OCI-LY3 (cell line): Measurements from ENCODE around the gene RFX3.

ENCODE experiments used
- H2AFZ ChIP-seq: fragments of 200-600, 300-600 bp; shearing (Covaris generic); 2 replicates; pipeline ENCODE4 v1.6.0; 2014; ENCODE audit warnings: antibody characterized with exemption, low read depth, low read length
- H3K27ac ChIP-seq: fragments of 200-600, 300-600 bp; sonication (generic); 2 replicates; pipeline ENCODE4 v1.5.1; 2014; ENCODE audit warnings: mild to moderate bottlenecking, low read length, moderate library complexity, mixed read lengths
- H3K27me3 ChIP-seq: fragments of 200-600, 300-600 bp; sonication (generic); 2 replicates; pipeline ENCODE4 v1.6.1; 2014; ENCODE audit warnings: low read depth, low read length, mixed read lengths
- H3K36me3 ChIP-seq: fragments of 200-600, 300-600 bp; sonication (generic); replicated peaks from 2 replicates; pipeline ENCODE3; 2014; ENCODE audit warnings: low read depth, low read length, mixed read lengths
- H3K4me1 ChIP-seq: fragments of 300-600, 200-600 bp; sonication (generic); 2 replicates; pipeline ENCODE4 v1.6.1; 2014; ENCODE audit warnings: low read length, mixed read lengths
- H3K4me2 ChIP-seq: fragments of 200-600, 300-600 bp; sonication (generic); 2 replicates; pipeline ENCODE4 v1.6.1; 2014; ENCODE audit warnings: low read length, mixed read lengths
- H3K4me3 ChIP-seq: fragments of 300-600, 200-600 bp; sonication (generic); 2 replicates; pipeline ENCODE4 v1.5.1; 2014; ENCODE audit warnings: antibody characterized with exemption, mild to moderate bottlenecking, low read length, moderate library complexity
- H3K79me2 ChIP-seq: fragments of 300-600, 200-600 bp; shearing (Covaris generic); 2 replicates; pipeline ENCODE4 v1.6.1; 2014; ENCODE audit warnings: mild to moderate bottlenecking, low read length, mixed read lengths
- H3K9ac ChIP-seq: fragments of 300-600, 200-600 bp; shearing (Covaris generic); 2 replicates; pipeline ENCODE4 v1.6.0; 2014; ENCODE audit warnings: mild to moderate bottlenecking, low read length, moderate library complexity
- H3K9me3 ChIP-seq: fragments of 200-600, 300-600 bp; shearing (Covaris generic); 2 replicates; pipeline ENCODE4 v1.6.1; 2014; ENCODE audit warnings: low read length, mixed read lengths; ENCODE audit not compliant: insufficient read depth
- H4K20me1 ChIP-seq: fragments of 200-600, 300-600 bp; sonication (generic); 2 replicates; pipeline ENCODE4 v1.6.1; 2016; ENCODE audit warnings: low read length, mixed read lengths; ENCODE audit not compliant: insufficient read depth
- CTCF ChIP-seq: fragments of 200-600, 300-600 bp; sonication (generic); IDR thresholded peaks from 2 replicates; pipeline ENCODE4 v1.5.1; 2014; ENCODE audit warnings: antibody characterized with exemption, low read length, low read depth
- EZH2phosphoT487 ChIP-seq: fragments of 200-600 bp; shearing (Covaris generic); IDR thresholded peaks from 2 replicates; pipeline ENCODE4 v1.6.1; 2018; ENCODE audit warnings: antibody characterized with exemption, mixed run types, low read depth

RFX3 gene

GRCh38 chr9:3240656-3241268 lies 285.0 kb downstream of the RFX3 start:
- Histone ChIP-seq H3K4me3 (peak overlapping the region; percentile 34), H3K36me3 (no peaks in the 10 kb centered on the region), H3K9ac (no peak overlapping the region), H3K27ac (no peak overlapping the region), H3K9me3 (no peaks in the 10 kb centered on the region), H4K20me1 (no peaks in the 10 kb centered on the region), H2AFZ (0 out of 2 replicates have a peak overlapping the region, but pooled peaks have one; percentile 49), H3K4me2 (peak overlapping the region; percentile 47), H3K27me3 (no peaks in the 10 kb centered on the region), H3K4me1 (peaks cover 39% of the 10 kb centered on the region), H3K79me2 (no peaks in the 10 kb centered on the region)
- TF ChIP-seq EZH2phosphoT487 (no peak), CTCF (peak; percentile 87)

- H3K36me3 ChIP-seq = no peaks in the 10 kb centered on the region
- no peak overlapping the region for H2AFZ ChIP-seq
- H3K27me3 ChIP-seq = no peaks in the 10 kb centered on the region
- H3K4me1 ChIP-seq = peaks cover 23% of the 10 kb centered on the region
- H3K79me2 ChIP-seq = no peaks in the 10 kb centered on the region
- no peak overlapping the region for H3K9ac ChIP-seq
- TF ChIP-seq CTCF (no peak), EZH2phosphoT487 (no peak)
- no peak overlapping the region for H3K4me3 ChIP-seq
- H3K27ac ChIP-seq = no peak overlapping the region
- no peaks in the 10 kb centered on the region for H3K9me3 ChIP-seq
- H4K20me1 ChIP-seq = no peaks in the 10 kb centered on the region
- no peak overlapping the region for H3K4me2 ChIP-seq
Measured at GRCh38 chr9:3239240-3239639, 286.6 kb downstream of the RFX3 start.

- no peak overlapping the region for H3K4me3 ChIP-seq
- H3K4me1 ChIP-seq = peaks cover 13% of the 10 kb centered on the region
- H3K9ac ChIP-seq = no peak overlapping the region
- H3K27me3 ChIP-seq = no peaks in the 10 kb centered on the region
- no peak overlapping the region for H2AFZ ChIP-seq
- H3K79me2 ChIP-seq = no peaks in the 10 kb centered on the region
- no peaks in the 10 kb centered on the region for H3K36me3 ChIP-seq
- no peak overlapping the region for H3K27ac ChIP-seq
- TF ChIP-seq EZH2phosphoT487 = no peak
- TF ChIP-seq CTCF = no peak
- H3K4me2 ChIP-seq = no peak overlapping the region
- no peaks in the 10 kb centered on the region for H4K20me1 ChIP-seq
- H3K9me3 ChIP-seq = no peaks in the 10 kb centered on the region
Measured at GRCh38 chr9:3238236-3238635, 287.6 kb downstream of the RFX3 start.

GRCh38 chr9:3237121-3237520 lies 288.7 kb downstream of the RFX3 start:
- Histone ChIP-seq H4K20me1 (no peaks in the 10 kb centered on the region), H3K27ac (no peak overlapping the region), H3K9me3 (no peaks in the 10 kb centered on the region), H3K27me3 (no peaks in the 10 kb centered on the region), H2AFZ (no peak overlapping the region), H3K36me3 (no peaks in the 10 kb centered on the region), H3K79me2 (no peaks in the 10 kb centered on the region), H3K4me2 (no peak overlapping the region), H3K9ac (no peak overlapping the region), H3K4me1 (peaks cover 13% of the 10 kb centered on the region), H3K4me3 (no peak overlapping the region)
- no peak for TF ChIP-seq CTCF
- no peak for TF ChIP-seq EZH2phosphoT487
